HS-5 (cell line): ENCODE data around the gene XPO5.

Source experiments
- DNase-seq: peaks from one replicate; pipeline ENCODE4 v3.0.0-alpha.2; 2012; ENCODE audit warnings: low read depth

XPO5 gene

DNA sequence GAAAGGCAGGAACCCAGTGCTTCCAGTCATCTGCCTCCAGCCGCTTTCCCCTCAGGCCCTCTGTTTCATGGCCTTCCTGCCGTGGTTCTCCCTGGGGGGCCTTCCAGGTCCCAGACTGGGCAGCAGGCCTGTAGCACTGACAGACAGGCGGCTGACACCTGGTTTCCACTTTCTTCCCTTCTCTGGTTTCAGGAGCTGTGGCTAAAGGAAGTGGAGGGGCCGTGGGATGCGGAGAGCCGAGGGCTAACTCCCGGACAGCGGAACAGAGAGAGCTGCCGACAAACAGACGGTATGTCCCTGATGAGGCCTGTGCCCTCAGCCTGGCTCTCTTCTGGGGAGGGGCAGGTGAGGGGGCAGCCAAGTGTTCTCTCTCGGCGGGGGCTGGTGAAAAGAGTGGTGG is 78.1 kb downstream of the XPO5 start:
- no peak for DNase-seq

DNA sequence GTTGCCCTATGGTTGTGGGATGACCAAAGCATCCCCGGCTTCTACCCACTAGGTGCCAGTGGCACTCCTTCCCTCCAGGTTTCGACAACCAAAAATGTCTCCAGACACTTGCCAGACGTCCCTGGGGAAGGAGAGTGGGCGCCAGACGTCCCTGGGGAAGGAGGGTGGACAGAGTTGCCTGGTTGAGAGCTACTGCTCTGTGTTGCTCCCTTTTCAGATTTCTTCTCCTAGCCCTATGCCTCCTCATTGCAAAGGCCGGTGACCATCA is 78.8 kb downstream of the XPO5 start:
- DNase-seq, result no peak

GRCh38 chr6:43496370-43497128 is 79.3 kb downstream of the XPO5 start:
- no peak for DNase-seq

DNA sequence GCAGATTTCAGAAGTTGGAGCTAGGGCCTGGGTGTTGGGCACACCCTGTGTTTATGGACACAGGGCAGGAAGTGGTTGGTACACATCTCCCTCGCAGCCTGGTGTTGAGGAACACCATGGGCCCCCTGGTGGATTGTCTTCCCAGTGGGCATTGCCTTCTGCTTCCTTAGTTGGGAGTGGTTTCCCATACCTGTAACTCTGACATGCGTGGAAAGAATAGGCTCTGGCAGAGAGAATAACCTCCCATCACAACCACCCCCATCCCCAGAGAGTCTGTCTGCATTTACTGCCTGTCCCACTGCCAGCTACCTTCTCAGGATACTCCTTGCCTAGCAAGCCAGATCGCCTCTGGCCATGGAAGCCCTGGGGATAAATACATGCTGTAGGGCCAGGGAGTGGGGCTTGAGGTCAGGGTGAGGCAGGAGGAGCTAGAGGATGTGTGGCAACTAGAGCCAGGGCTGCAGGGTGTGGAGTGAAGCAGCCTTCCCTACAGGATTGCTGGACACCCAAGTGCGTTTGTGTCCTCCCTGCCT is 80.4 kb downstream of the XPO5 start:
- no peak for DNase-seq

GRCh38 chr6:43494766-43495165 is 81.1 kb downstream of the XPO5 start:
- DNase-seq, result no peak

DNA sequence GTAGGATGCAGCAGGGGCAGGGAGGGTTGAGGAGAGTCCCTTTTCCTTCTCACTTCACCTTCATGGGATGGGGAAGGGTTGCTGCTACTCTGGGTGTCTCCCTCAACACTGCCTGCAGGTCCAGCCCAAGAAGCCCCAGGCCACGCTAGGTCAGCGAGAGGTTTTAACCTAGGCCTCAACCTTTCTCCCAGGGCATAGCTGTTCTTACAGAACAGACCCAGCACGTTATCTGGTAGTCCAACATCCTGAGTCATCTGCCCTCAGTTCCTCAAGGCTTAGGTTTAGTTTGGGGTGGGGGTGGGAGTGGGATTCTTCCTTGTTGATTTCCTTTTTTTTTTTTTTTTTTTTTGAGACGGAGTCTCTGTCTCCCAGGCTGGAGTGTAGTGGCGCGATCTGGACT is 81.5 kb downstream of the XPO5 start:
- DNase-seq, result no peak

DNA sequence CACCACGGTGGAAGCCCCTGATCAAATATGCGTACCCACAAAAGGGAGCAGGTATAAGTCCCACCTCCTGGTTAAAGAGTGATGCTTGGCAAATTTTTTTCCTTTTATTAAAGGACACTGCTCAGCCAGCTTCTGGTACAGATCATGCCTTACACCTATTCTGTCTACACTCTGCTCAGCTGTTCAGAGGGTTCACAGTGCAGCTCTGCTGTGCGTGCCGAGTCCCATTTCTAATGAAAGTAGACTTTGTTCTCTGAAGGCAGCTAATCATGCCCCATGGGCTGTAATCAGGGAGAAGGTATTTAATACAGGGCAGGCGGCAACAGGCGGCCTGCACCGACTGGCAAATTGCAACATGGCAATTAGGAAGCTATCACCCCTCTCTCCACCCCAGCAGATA is 82.0 kb downstream of the XPO5 start:
- no peak for DNase-seq

- no peak for DNase-seq
Observed at GRCh38 chr6:43493230-43493629, 82.6 kb downstream of the XPO5 start.

- no peak for DNase-seq
Observed at GRCh38 chr6:43492673-43493072, 83.2 kb downstream of the XPO5 start.

DNA sequence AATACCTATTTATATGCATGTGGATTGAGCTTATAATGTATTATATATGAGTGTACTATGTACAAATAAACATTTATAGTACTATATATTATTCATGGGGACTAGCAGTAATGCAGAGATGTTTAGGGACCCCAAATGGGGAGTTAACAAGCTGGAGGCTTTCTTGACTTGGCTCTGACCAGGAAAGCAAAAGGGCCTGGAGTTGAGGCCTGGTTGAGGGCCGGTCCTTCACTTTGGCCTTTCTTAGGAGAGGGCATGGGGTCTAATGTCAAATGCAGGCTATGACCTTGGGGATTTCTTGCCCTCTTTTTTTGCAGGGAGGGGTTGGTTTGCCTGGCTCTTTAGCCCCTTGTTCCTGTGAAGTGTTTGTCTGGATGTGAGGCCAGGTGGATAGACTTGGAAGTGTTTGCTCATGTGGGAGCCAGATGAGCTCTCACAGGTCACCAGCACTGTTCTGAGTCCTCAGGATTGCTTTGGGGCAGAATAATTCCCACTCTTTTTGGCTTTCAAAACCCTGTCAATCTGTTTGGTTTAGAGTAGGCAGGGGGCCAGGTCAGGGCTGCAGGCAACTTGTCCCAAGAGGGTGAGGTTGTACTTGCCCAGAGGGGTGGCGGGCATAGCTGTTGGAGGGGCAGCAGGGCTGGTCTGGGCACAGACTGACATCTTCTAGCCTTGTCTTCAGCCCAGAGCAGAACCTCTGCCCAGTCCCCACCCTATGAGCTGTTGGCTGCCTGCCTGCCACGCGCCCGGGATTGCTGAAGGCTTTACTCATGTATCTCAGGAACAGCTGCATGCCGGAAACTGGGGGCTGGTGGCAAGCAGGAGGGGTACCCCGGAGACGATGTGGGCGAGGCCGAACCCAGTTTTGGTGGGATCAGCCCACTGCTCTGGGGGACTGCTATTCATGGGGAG is 83.8 kb downstream of the XPO5 start:
- DNase-seq, result peak; percentile 58

- no peak for DNase-seq
Observed at GRCh38 chr6:43490523-43490939, 85.3 kb downstream of the XPO5 start.

- DNase-seq, result no peak
Observed at GRCh38 chr6:43489277-43490072, 86.4 kb downstream of the XPO5 start.

DNA sequence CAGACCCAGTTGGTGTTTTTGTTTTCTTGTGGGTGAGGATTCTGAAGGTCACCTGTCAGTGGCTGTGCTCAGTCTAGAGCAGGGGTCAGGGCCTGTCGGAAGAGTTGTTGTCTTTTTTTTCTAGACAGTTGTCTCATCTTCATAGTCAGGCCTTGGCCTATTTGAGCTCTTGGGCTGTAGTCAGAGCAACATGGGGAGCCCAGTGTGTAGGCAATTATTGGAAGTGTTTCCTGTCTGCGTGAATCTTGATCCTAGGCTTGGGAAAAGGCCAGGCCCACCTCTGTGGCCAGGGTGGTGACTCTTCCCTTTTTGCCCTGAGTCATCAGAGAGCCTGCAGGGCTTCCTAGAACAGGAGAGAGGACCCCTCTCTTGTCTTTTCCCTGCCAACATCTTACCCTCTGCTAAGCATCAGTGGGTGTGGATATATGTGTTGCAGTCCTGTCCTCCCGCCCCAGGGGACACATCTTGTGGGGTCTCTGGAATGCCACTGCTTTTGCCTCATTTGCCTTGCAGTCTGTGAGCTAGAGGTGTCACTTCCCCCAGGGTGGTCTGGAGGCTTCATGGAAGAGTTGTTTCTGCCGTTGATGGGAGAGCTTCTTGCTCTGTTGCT is 87.1 kb downstream of the XPO5 start:
- no peak for DNase-seq

DNA sequence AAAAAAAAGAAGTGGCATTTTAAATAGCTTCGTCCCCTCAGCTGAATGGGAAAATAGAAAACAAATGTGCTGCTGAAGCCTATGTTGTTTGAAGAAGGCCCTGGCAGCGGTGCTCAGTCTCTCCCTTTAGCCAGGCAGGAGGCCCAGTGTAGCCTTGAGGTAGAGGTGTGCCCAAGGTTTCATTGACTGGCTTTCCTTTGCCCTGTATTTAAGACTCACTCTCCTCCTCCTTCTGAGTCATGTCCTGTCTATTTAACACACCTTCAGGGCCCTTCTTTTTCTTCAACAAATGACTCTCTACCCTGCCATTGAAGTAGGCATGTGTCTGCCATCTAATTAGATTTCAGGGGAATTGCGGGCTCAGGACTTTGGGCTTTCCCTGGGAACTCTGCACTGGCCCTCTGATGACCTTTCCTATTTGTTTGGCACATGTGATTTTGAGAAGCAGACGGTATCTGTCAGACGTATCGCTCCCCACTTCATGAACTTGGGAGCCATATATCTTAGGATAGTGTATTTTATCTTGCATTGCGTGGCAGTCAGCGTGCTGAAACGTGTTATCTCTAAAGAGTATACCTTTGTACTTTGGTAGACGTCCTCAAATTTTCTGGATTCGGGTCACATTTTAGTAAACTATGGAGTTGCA is 94.1 kb downstream of the XPO5 start:
- DNase-seq, result no peak

GRCh38 chr6:43481075-43481474 is 94.8 kb downstream of the XPO5 start:
- DNase-seq, result no peak

DNA sequence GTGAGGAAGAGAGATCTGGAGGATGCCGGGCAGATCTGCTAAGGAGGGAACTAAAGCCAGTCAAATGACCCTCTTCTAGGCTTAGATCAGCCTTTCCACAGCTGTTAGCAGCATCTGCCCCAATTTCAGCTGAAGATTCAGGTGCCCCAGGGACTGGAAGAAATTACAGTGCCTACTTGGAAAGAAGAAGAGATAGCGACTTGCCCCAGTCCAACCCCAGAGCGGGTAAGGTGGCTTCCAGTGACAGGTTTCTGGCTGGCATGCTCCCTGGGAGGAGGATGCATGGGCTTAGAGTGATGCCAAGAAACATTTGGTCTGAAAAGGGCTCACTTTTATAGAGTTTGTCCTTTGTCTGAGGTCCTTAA is 97.8 kb downstream of the XPO5 start:
- no peak for DNase-seq

DNA sequence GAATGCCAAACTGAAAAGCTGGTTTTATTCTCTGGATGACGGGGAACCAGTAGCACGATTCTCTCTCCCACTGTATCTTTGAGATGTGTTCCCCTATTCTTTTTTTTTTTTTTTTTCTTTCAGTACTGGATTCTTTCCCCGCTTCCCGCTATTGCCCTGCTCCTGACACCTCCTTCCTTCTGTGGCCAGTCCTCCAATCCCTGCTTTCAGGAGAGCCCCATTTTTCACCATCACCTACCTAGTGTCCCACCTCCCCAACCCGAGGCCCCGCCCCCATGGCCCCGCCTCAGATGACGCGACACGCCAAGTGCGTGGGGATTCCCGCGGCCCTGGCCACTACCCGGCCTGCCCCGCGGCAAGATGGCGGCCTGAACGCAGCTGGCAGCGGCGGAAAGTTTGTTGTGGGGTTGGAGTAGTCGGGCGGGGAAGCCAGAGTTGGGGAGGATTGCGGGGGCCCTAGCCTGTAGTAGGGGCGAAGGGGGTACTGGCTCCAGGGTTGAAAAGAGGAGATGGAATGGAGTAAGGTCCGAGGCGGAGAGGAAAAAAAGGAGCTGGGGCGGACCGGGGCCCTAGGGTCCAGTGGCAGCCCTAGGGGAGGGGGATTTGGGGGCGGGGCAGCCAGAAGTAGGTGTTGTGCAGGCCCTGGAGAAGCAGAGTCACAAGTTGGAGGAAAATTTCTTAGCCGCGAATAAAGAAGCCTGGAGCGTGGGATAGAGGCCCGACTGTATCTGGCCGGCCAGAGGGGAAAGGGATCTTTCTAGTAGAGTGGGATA is 98.4 kb downstream of the XPO5 start, which contains the start of gene TJAP1:
Gene TJAP1 (plus strand): TSS at position 336 of the 773 bp plus-strand sequence. CDS start 21,432 bp downstream, outside the sequence.
- DNase-seq, result no peak

- DNase-seq, result no peak
Observed at GRCh38 chr6:43476746-43477145, 99.1 kb downstream of the XPO5 start.

DNA sequence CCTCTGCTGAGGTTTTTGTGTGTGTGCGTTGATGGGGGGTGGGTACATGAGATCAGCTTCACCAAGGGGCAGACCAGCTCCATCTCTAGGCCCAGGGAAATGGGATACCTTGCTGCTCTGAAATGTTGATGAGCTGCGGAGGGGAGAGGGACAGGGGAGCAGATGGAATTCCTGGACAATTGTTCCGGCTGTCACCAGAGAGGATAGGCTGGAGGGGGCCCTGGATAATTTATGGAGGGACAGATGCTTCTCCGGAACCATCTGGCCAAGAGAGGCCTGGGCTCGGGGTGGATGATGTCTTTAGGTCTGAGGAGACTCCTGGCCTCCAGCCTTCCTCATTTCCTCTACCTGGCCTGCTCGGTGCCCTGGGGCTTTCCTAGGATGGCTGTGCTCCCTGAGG is 100.3 kb downstream of the XPO5 start:
- DNase-seq, result no peak

- DNase-seq, result no peak
Observed at GRCh38 chr6:43472515-43472914, 103.3 kb downstream of the XPO5 start.
